NCI-H510A (cell line): ENCODE results near the gene SERINC1.

ENCODE experiments used
- DNase-seq: peaks from one replicate; lab custom pipeline; 2025; lab: John Stamatoyannopoulos, UW

Gene SERINC1

GRCh38 chr6:122393351-122393896 lies 78.2 kb downstream of the SERINC1 start:
- no peak for DNase-seq
